IPS-20b (cell line): ENCODE data around the gene CDHR4.
"Not testable (repeated sequence)": the region's sequence is repeated elsewhere in the genome, so short reads cannot be mapped to it uniquely, and the experiment has no call there.

Source experiments
- H3K27ac ChIP-seq: one replicate; pipeline ENCODE4 v1.5.1; 2013; ENCODE audit warnings: low read length
- H3K27me3 ChIP-seq: 2 replicates; pipeline ENCODE4 v1.6.1; 2013; ENCODE audit warnings: mild to moderate bottlenecking, low read length, inconsistent platforms; ENCODE audit not compliant: insufficient read depth
- H3K36me3 ChIP-seq: 2 replicates; pipeline ENCODE4 v1.6.1; 2013; ENCODE audit warnings: low read depth, mild to moderate bottlenecking, inconsistent platforms, low read length, moderate library complexity; ENCODE audit not compliant: insufficient read depth
- H3K4me1 ChIP-seq: 2 replicates; pipeline ENCODE4 v1.6.1; 2013; ENCODE audit warnings: mild to moderate bottlenecking, control low read depth, inconsistent platforms, low read length, moderate library complexity; ENCODE audit not compliant: insufficient read depth
- H3K4me3 ChIP-seq: 2 replicates; pipeline ENCODE4 v1.5.1; 2013; ENCODE audit warnings: mild to moderate bottlenecking, low read length, inconsistent platforms
- H3K9ac ChIP-seq: 2 replicates; pipeline ENCODE4 v1.6.1; 2013; ENCODE audit warnings: low read depth, mild to moderate bottlenecking, inconsistent platforms, low read length, moderate library complexity
- H3K9me3 ChIP-seq: 2 replicates; pipeline ENCODE4 v1.6.1; 2013; ENCODE audit warnings: mild to moderate bottlenecking, low read depth, low read length, inconsistent platforms; ENCODE audit not compliant: insufficient read depth

The CDHR4 gene

DNA sequence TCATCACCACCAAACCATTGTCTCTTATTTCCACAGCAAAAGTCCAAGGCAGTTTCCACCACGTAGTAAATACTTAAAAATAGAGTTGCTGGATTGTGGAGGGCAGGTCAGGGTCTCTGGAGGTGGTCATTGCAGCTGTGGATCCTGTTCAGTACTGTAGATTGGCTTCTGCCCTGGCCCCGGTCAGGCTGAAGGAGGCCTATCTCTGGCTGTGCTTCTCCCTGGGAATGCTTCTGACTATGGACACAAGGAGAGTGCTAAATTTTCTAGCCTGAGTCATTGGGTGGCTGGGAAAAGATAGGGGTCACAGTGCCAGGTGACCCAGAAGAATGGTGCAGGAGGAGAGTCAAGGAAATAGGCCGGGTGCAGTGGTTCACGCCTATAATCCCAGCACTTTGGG lies 49.6 kb downstream of the CDHR4 start:
- no peak overlapping the region for H3K9ac ChIP-seq
- no peaks in the 10 kb centered on the region for H3K9me3 ChIP-seq

DNA sequence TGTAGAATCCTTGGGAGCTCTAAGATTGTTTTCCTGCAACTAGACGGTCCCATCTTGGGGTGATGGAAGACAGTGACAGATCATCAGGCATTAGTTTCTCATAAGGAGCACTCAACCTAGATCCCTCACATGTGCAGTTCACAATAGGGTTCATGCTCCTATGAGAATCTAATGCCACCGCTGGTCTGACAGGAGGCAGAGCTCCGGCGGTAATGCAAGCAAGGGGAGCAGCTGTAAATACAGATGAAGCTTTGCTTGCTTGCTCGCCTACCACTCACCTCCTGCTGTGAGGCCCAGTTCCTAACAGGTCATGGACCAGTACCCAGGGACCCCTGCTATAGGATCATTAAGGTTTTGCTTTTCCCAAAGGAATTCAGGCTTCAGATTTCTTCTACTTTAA lies 50.8 kb downstream of the CDHR4 start:
- H3K27ac ChIP-seq, H3K27me3 ChIP-seq, H3K9me3 ChIP-seq, H3K9ac ChIP-seq, H3K4me1 ChIP-seq, H3K4me3 ChIP-seq: not testable (repeated sequence)
- peaks cover 26% of the 10 kb centered on the region for H3K36me3 ChIP-seq

More for the DNA sequence above, 49.6 kb downstream of the CDHR4 start:
- no peaks in the 10 kb centered on the region; the same call in 1 of the 2 replicates for H3K4me1 ChIP-seq
- peaks cover 21% of the 10 kb centered on the region for H3K36me3 ChIP-seq
- no peak overlapping the region for H3K27ac ChIP-seq
- no peaks in the 10 kb centered on the region for H3K27me3 ChIP-seq
- no peak overlapping the region for H3K4me3 ChIP-seq

DNA sequence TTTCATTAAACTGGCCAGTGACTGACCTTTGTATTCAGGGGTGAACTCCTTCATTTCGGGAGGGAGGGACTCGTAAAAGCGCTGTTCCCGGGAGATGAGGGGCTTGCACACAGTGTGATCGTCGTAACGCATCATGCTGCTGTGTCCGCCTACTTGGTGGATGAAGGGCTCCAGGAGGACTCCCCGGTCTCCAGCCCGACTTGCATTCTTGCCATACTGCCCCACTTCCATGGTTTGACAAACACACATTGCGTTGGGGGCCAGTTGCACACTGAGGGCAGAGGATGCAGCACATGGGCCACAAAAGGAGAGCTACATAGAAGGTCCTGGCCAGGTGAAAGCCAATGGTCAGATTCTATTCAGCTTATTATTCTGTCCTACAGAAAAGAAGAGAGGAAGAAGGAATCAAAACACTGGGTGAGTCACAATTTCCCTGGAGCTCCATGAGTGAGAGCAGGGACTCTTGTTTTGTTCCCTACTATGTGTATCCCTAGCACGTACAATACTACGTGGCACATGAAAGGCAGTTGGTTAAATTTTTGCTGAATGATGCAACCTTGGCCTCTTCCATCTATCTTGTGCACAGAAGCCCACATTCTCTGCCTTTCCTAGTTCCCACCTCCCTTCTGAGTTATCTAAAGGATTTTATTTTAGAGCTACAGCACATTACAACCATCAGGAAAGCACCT lies 51.7 kb downstream of the CDHR4 start:
- H3K27ac ChIP-seq = no peak overlapping the region
- H3K4me3 ChIP-seq = no peak overlapping the region
- H3K9me3 ChIP-seq = no peaks in the 10 kb centered on the region

DNA sequence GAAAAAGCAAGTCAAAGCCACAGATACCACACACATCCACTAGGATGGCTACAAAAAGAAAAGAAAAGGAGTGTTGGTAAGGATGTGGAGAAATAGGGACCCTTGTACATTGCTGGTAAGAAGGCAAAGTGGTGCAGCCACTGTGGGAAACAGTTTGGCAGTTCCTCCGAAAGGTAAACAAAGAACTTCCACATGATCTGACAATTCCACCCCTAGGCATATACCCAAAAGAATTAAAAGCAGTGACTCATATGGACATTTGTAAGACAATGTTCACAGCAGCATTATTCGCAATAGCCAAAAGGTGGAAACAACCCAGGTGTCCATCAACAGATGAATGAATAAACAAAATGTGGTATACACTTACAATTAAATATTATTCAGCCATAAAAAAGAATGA lies 53.7 kb downstream of the CDHR4 start:
- no peak overlapping the region for H3K9ac ChIP-seq
- no peaks in the 10 kb centered on the region; the same call in 1 of the 2 replicates for H3K4me1 ChIP-seq
- no peak overlapping the region for H3K27ac ChIP-seq
- no peaks in the 10 kb centered on the region for H3K9me3 ChIP-seq
- no peaks in the 10 kb centered on the region for H3K27me3 ChIP-seq
- H3K4me3 ChIP-seq = no peak overlapping the region
- peaks cover 26% of the 10 kb centered on the region for H3K36me3 ChIP-seq

More for the DNA sequence above, 51.7 kb downstream of the CDHR4 start:
- Histone ChIP-seq H3K36me3 (peaks cover 26% of the 10 kb centered on the region), H3K27me3 (no peaks in the 10 kb centered on the region), H3K9ac (no peak overlapping the region; the same call in 1 of the 2 replicates), H3K4me1 (no peaks in the 10 kb centered on the region; the same call in 1 of the 2 replicates)
